Measurements from ENCODE around the gene PDHX. TPM values are rescaled to one million over a fixed set of nuclear protein-coding genes. Genes with fewer than 3 reads are reported as not detected.
A peak's percentile ranks its signal among the peaks of the same experiment; 100 is the strongest.

The PDHX gene
- polyA plus RNA-seq, 1 donor (not counting 4 experiments of a cell fraction or from before 2014, with no cell fraction given) = 28.5 TPM

DNA sequence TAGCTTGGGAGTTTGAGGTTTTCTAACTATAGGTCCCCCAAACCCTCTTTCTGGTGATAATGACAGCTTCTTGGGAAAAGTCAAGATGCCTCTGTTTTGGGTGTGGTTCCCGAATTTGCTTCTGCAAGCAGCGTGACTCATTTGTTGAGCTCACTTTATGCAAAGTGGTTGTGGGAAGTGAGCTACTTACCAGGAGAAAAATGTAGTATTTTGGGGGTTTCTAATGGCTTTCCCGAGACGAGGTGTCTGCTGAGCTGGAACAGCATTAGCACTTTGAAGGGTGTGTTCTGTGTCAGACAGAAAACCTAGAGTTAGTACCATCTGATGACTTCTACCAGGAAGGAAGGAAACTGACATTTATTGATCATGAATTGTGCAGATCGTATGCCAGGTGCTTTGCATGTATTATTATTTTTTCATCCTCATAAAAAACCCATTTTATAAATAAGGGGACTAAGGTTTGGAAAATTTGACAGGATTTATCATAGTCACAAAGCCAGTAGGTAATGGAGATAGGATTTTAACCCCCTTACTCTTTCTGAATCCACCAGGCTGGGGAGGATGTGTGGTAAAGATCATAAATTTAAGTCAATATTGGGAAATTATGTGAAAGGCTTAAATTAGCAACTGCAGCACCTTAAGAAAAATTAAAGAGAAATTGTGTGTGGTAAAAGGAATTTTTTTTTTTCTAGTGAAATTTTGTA, 113.7 kb downstream of the PDHX start:
- H4K20me1 ChIP-seq (ENCODE audit: control insufficient read depth, extremely low read depth, insufficient read depth, low read length) = no peaks in the 10 kb centered on the region
- FAIRE-seq (no peak), DNase-seq (ENCODE audit: low read depth, low spot score) (no peak)
- no peaks in the 10 kb centered on the region for H3K79me2 ChIP-seq (ENCODE audit: control insufficient read depth, insufficient read depth, low read length)
- no peak overlapping the region for H2AFZ ChIP-seq (ENCODE audit: control insufficient read depth, low read length)
- peak overlapping the region; percentile 74 for H3K4me2 ChIP-seq (ENCODE audit: control insufficient read depth, extremely low read depth, insufficient read depth, low read depth, low read length)
- H3K9me3 ChIP-seq (ENCODE audit: control insufficient read depth, low read depth, low read length) = no peaks in the 10 kb centered on the region
- TF ChIP-seq EZH2 (IDR thresholded peaks at IDR 0.05; ENCODE audit: low read length) = no peak
- no peak for TF ChIP-seq CTCF (optimal IDR thresholded peaks at IDR 0.05 in 1 of 3, IDR thresholded peaks at IDR 0.05 in 1 of 3, conservative IDR thresholded peaks at IDR 0.05 in 1 of 3; ENCODE audit: extremely low read depth in 1 of 3, insufficient read depth in 2 of 3, low read length in 3 of 3)
- peak overlapping the region; percentile 59 for H3K9ac ChIP-seq (ENCODE audit: control insufficient read depth, extremely low read depth, insufficient read depth, low read length)
- dilution Hi-C loops (cut with MboI; ENCODE audit: extremely low pct_ligation_motif_present, low sequenced_read_pairs) = no loop called here
- H3K9me1 ChIP-seq (ENCODE audit: control insufficient read depth, extremely low read depth, insufficient read depth, low read length) = no peaks in the 10 kb centered on the region
- H3K27ac ChIP-seq (ENCODE audit: control insufficient read depth, insufficient read depth, low read length) = peak overlapping the region; percentile 95
- no peaks in the 10 kb centered on the region for H3K36me3 ChIP-seq (ENCODE audit: control insufficient read depth in 2 of 2, extremely low read depth in 1 of 2, insufficient read depth in 2 of 2, low read length in 2 of 2)
- no peaks in the 10 kb centered on the region for H3K27me3 ChIP-seq (ENCODE audit: control insufficient read depth, extremely low read depth, insufficient read depth, low read length)
- H3K4me3 ChIP-seq (ENCODE audit: control insufficient read depth in 2 of 3, extremely low read depth in 1 of 3, insufficient read depth in 2 of 3, low read depth in 1 of 3, low read length in 3 of 3) = peak overlapping the region in 1 of 3 experiments; percentile 23
- H3K4me1 ChIP-seq (ENCODE audit: control insufficient read depth, extremely low read depth, insufficient read depth, low read length) = peaks cover 39% of the 10 kb centered on the region

DNA sequence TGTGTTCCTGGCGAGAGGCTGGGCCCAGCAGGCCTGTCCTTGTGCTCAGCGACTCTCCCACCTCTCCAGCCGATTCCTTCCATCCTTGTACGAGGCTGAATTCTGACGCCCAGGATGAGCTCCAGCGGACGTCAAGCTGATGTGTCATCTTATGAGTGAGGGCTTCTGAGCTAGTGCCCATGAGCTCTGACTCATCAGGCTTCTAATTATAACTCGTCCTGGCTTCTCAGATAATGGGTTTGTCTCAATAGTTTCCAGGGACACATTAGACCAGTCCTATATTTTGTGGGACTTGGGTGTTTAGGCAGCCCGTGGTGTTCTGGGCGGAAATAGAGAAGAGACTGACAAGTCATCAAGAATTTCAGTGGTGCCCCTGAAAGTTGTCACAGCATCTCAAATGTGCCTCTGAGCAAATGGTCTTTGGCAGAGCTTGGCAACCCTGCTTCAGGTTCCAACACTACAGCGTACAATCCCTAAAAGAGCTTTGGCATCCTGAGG, 114.3 kb downstream of the PDHX start:
- peak overlapping the region; percentile 74 for H3K4me2 ChIP-seq (ENCODE audit: control insufficient read depth, extremely low read depth, insufficient read depth, low read depth, low read length)
- no peaks in the 10 kb centered on the region for H3K9me1 ChIP-seq (ENCODE audit: control insufficient read depth, extremely low read depth, insufficient read depth, low read length)
- dilution Hi-C loops (cut with MboI; ENCODE audit: extremely low pct_ligation_motif_present, low sequenced_read_pairs) = no loop called here
- DNase-seq (ENCODE audit: low read depth, low spot score) (peak; percentile 75), FAIRE-seq (peak; percentile 73)
- peaks cover 46% of the 10 kb centered on the region for H3K4me1 ChIP-seq (ENCODE audit: control insufficient read depth, extremely low read depth, insufficient read depth, low read length)
- no peak overlapping the region for H2AFZ ChIP-seq (ENCODE audit: control insufficient read depth, low read length)
- no peaks in the 10 kb centered on the region for H3K9me3 ChIP-seq (ENCODE audit: control insufficient read depth, low read depth, low read length)
- H3K9ac ChIP-seq (ENCODE audit: control insufficient read depth, extremely low read depth, insufficient read depth, low read length) = peak overlapping the region; percentile 59
- H4K20me1 ChIP-seq (ENCODE audit: control insufficient read depth, extremely low read depth, insufficient read depth, low read length) = no peaks in the 10 kb centered on the region
- TF ChIP-seq CTCF (optimal IDR thresholded peaks at IDR 0.05 in 1 of 3, IDR thresholded peaks at IDR 0.05 in 1 of 3, conservative IDR thresholded peaks at IDR 0.05 in 1 of 3; ENCODE audit: extremely low read depth in 1 of 3, insufficient read depth in 2 of 3, low read length in 3 of 3) = no peak
- TF ChIP-seq EZH2 (IDR thresholded peaks at IDR 0.05; ENCODE audit: low read length) = no peak
- no peaks in the 10 kb centered on the region for H3K27me3 ChIP-seq (ENCODE audit: control insufficient read depth, extremely low read depth, insufficient read depth, low read length)
- no peaks in the 10 kb centered on the region for H3K79me2 ChIP-seq (ENCODE audit: control insufficient read depth, insufficient read depth, low read length)
- peak overlapping the region; percentile 95 for H3K27ac ChIP-seq (ENCODE audit: control insufficient read depth, insufficient read depth, low read length)
- no peaks in the 10 kb centered on the region for H3K36me3 ChIP-seq (ENCODE audit: control insufficient read depth in 2 of 2, extremely low read depth in 1 of 2, insufficient read depth in 2 of 2, low read length in 2 of 2)
- peak overlapping the region in 1 of 3 experiments; percentile 23 for H3K4me3 ChIP-seq (ENCODE audit: control insufficient read depth in 2 of 3, extremely low read depth in 1 of 3, insufficient read depth in 2 of 3, low read depth in 1 of 3, low read length in 3 of 3)

All from keratinocyte (primary cell).